ENCODE results near the gene ADAM22.
A peak's percentile ranks its signal among the peaks of the same experiment; 100 is the strongest.

The ADAM22 gene

GRCh38 chr7:88217675-88218428, 283.8 kb downstream of the ADAM22 start:
- DNase-seq (ENCODE audit: low read depth in 2 of 2) = no peak

- no peak for DNase-seq (ENCODE audit: low read depth in 2 of 2)
Measured at GRCh38 chr7:88218429-88218745, 284.3 kb downstream of the ADAM22 start.

- DNase-seq (ENCODE audit: low read depth in 2 of 2) = peak; percentile 6 to 11
Measured at GRCh38 chr7:88218836-88219605, 285.0 kb downstream of the ADAM22 start.

GRCh38 chr7:88219781-88220747, 286.0 kb downstream of the ADAM22 start, which contains the start of gene SRI:
SRI (minus strand) TSS chr7:88220038; CDS start chr7:88220026, 12 bp downstream.
- DNase-seq (ENCODE audit: low read depth in 2 of 2) = peak; percentile 85 to 88

GRCh38 chr7:88223265-88223664, 289.2 kb downstream of the ADAM22 start:
- DNase-seq (ENCODE audit: low read depth in 2 of 2) = no peak

GRCh38 chr7:88224601-88225275, 290.7 kb downstream of the ADAM22 start:
- DNase-seq (ENCODE audit: low read depth in 2 of 2) = no peak

- no peak for DNase-seq (ENCODE audit: low read depth in 2 of 2)
Measured at GRCh38 chr7:88226201-88226600, 292.1 kb downstream of the ADAM22 start.

- no peak for DNase-seq (ENCODE audit: low read depth in 2 of 2)
Measured at GRCh38 chr7:88226886-88227516, 292.9 kb downstream of the ADAM22 start.

GRCh38 chr7:88229302-88229995, 295.4 kb downstream of the ADAM22 start:
- DNase-seq (ENCODE audit: low read depth in 2 of 2) = no peak

- no peak for DNase-seq (ENCODE audit: low read depth in 2 of 2)
Measured at GRCh38 chr7:88230646-88231045, 296.6 kb downstream of the ADAM22 start.

- DNase-seq (ENCODE audit: low read depth in 2 of 2) = no peak
Measured at GRCh38 chr7:88233828-88234227, 299.8 kb downstream of the ADAM22 start.

GRCh38 chr7:88239852-88240251, 305.8 kb downstream of the ADAM22 start:
- no peak for DNase-seq (ENCODE audit: low read depth in 2 of 2)

GRCh38 chr7:88243345-88243909, 309.4 kb downstream of the ADAM22 start:
- no peak for DNase-seq (ENCODE audit: low read depth in 2 of 2)

- DNase-seq (ENCODE audit: low read depth in 2 of 2) = no peak
Measured at GRCh38 chr7:88244258-88244657, 310.2 kb downstream of the ADAM22 start.
